Stimulated activated naive CD8-positive, alpha-beta T cell treated with anti-CD3 and anti-CD28 coated beads, Interleukin-15, Interleukin-2, amounts not matched to agents 100 U/mL and 50 U/mL, for 24 hours (primary cell): Measurements from ENCODE around the gene ZNF398.
"Not testable (repeated sequence)": the region's sequence is repeated elsewhere in the genome, so short reads cannot be mapped to it uniquely, and the experiment has no call there.

ENCODE experiments used
- ATAC-seq: fragments of 150-1000 bp; cut with Tn5 transposase; one replicate; pipeline ENCODE4 v1.10.0; 2021
- DNase-seq: peaks from one replicate; pipeline ENCODE4 v3.0.0; 2021

ZNF398 gene

GRCh38 chr7:149147072-149147751 is at the start of gene ZNF398:
ZNF398 (plus strand) TSS chr7:149147453; CDS start chr7:149147743, 290 bp downstream.
- peak; percentile 86 for DNase-seq

GRCh38 chr7:149099058-149099457 is 48.2 kb upstream of the ZNF398 start:
- no peak for DNase-seq
- no peak for ATAC-seq

More at GRCh38 chr7:149147072-149147751, at the start of gene ZNF398:
- ATAC-seq = peak; percentile 83

GRCh38 chr7:149100821-149101220 is 46.4 kb upstream of the ZNF398 start:
- ATAC-seq = no peak
- DNase-seq = no peak

DNA sequence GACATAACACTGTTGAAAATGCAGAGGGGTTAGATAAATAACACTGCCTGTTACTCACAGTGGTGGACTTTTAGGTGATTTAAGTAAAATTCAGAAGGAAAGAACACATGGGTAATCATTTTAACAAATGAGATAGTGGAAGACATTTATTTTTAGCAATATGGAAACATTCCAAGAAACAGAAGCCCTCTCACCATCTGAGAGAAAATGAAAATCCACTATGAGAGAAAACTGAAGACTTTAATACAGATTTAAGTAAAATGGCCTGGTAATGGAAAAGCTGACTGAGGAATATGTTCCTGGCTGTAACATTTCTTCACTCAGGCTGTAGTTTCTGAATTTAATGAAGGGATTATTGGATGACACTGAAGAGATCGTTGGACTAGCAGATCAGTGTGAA is 44.6 kb upstream of the ZNF398 start:
- DNase-seq (no peak), ATAC-seq (no peak)

- DNase-seq (no peak), ATAC-seq (no peak)
These were observed 43.8 kb upstream of the ZNF398 start for GRCh38 chr7:149103424-149103823.

DNA sequence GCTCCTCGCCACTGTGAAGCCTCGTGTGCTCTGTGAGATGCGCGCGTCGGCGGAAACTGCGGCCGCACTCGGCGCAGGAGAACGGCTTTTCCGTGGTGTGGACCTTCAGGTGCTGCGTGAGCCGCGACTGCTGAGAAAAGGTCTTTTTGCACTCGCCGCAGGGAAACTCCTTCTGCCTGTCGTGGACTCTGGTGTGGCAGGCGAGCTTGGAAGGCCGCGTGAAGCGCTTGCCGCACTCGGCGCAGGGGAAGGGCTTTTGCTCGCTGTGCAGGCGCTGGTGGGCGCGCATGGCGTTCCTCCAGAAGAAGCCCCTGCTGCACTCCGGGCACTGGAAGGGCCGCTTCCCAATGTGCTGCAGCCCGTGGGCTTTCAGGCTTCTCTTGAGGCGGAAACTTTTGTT is 43.0 kb upstream of the ZNF398 start:
- DNase-seq = no peak

GRCh38 chr7:149104749-149105148 is 42.5 kb upstream of the ZNF398 start:
- no peak for ATAC-seq
- DNase-seq = no peak

More for the DNA sequence above, 43.0 kb upstream of the ZNF398 start:
- no peak for ATAC-seq

GRCh38 chr7:149109969-149110368 is 37.3 kb upstream of the ZNF398 start:
- no peak for DNase-seq
- no peak for ATAC-seq

GRCh38 chr7:149125189-149125862 is 21.9 kb upstream of the ZNF398 start:
- DNase-seq (no peak), ATAC-seq (no peak)

GRCh38 chr7:149125863-149126661 is 21.2 kb upstream of the ZNF398 start, which contains the start of gene ZNF425:
ZNF425 (minus strand) TSS chr7:149126324; CDS start chr7:149126213, 111 bp downstream.
- DNase-seq = peak; percentile 98

GRCh38 chr7:149126662-149127266 is 20.5 kb upstream of the ZNF398 start:
- peak; percentile 42 for ATAC-seq
- DNase-seq = peak; percentile 78

More at GRCh38 chr7:149125863-149126661, 21.2 kb upstream of the ZNF398 start, which contains the start of gene ZNF425:
- ATAC-seq = peak; percentile 94

DNA sequence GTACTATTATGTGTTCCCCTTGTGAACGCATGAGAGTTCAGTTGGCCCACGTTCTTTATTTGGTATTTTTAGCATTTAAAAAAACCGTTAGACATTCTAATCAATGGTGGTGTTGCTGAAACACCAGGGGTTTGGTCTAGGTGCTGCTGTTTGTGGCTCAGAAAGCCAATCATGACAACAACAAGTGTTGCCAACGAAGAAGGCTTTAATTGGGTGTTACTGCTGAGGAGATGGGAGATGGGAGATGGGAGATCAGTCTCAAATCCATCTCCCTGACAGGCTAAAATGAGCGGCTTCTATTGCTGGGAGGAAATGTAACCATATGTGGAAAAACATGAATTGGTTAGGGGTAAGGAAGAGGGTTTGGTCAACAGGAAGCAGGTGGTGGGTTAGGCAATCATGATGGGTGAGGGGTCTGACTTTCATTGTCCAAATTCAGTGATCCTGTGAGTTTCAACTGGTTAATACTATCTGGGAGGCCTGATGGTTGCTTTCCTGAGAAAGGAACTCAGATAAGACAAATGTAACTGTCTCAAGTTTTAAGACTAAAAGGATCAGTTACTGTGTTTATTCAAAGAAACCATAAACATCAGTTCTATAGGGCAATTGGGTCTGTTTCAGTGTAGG is 16.6 kb upstream of the ZNF398 start:
- ATAC-seq = no peak
- no peak for DNase-seq

DNA sequence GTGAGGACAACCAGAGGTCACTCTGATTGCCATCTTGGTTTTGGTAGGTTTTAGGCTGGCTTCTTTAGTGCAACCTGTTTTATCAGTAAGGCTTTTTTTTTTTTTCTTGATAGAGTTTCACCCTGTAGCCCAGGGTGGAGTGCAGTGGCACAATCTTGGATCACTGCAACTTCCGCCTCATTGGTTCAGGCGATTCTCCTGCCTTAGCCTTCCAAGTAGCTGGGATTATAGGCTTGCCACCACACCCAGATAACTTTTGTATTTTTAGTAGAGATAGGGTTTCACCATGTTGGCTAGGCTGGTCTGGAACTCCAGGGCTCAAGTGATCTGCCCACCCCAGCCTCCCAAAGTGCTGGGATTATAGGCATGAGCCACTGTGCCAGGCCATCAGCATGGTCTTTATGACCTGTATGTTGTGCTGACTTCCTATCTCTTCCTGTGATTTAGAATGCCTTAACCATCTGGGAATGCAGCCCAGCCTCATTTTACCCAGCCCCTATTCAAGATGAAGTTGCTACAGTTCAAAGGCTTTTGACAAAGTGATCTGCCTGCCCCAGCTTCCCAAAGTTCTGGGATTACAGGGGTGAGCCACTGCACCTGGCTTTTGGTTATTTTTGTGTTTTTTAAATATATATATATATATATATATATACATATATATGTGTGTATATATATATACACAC is 14.1 kb upstream of the ZNF398 start:
- ATAC-seq (no peak), DNase-seq (no peak)

DNA sequence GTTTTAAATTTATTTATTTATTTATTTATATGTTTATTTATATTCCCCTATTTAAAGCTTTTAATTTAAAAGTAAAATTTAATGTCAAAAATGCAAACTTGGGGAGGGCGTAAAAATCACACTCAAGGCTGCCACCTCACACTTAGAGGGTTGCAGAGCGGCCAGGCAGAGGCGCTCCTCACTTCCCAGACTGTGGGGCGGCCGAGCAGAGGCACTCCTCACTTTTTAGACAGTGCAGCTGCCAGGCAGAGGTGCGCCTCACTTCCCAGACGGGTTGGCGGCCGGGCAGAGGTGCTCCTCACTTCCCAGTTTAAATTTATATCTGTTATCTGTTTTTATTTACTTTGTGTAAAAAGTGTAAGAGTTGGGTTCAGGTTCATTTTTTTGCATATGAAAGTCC is 11.1 kb upstream of the ZNF398 start:
- no peak for DNase-seq
- ATAC-seq = no peak

DNA sequence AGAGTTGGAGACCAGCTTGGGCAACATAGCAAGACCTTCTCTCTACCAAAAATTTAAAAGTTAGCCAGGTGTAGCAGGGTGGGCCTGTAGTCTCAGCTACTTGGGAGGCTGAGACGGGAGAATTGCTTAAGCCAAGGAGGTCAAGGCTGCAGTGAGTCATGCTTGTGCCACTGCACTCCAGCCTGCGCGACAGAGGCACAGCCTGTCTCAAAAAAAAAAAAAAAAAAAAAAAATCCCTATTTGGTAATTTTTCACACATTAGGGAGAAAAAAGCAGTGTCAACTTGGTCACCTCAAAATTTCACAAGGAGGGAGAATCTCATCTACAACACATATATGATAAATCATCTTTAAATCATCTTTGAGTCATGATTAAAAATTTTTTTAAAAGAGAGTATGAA is 6.4 kb upstream of the ZNF398 start:
- ATAC-seq (no peak), DNase-seq (no peak)

GRCh38 chr7:149141893-149142292 is 5.4 kb upstream of the ZNF398 start:
- ATAC-seq = no peak
- no peak for DNase-seq

DNA sequence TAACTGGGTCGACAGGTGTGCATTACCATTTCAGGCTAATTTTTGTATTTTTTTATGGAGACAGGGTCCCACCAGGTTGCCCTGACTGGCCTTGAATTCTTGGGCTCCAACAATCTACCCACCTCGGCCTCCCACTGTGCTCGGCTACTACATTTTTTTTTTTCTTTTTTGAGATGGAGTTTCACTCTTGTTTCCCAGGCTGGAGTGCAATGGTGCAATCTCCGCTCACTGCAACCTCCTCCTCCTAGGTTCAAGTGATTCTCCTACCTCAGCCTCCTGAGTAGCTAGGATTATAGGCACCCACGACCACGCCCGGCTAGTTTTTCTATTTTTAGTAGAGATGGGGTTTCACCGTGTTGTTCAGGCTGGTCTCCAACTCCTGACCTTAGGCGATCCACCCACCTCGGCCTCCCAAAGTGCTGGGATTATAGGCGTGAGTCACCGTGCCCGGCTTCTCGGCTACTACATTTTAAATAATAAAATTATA is 2.8 kb upstream of the ZNF398 start:
- not testable (repeated sequence) for ATAC-seq, DNase-seq

DNA sequence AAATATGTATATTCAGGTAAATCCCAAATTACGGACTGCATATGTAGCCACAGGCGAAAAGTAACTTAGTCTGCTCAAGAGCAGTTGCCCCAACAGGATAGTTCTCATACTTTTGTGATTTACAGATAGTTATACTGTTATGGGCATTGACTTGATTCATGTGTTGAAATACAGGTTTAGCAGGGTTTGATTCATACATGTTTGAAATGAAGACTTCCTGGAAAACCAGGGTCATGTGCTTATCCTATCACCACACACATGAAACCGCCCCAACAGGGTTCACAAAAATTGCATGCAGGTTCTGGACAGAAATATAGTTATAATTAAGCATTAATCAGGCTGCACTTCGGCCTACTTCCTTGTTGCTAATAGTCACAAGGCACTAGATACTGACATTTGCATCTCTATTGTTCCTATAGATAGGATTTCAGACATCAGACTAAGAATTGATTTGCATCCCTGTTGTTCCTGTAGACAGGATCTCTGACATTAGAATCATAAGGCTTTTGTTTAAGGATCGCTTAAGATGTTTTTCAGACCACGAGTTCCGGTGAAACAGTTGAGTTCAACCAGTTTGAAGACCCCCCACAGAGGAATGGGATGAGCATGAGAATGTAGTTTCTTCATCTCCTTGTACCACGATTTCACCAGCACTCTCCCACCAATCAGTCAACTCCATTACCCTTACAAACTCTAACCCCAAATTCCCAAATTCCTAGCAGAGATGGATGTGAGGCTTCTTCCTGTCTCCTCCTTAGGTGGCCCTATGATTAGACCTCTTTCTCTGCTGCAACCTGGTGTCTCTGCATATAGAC is 2.0 kb upstream of the ZNF398 start:
- DNase-seq (no peak), ATAC-seq (no peak)

GRCh38 chr7:149147752-149148653 is 750 bp downstream of the ZNF398 start:
- DNase-seq (peak; percentile 69), ATAC-seq (peak; percentile 33)
